T-helper 1 cell treated with Interleukin-12 subunit alpha and Interleukin-12 subunit beta and Interleukin-4 antibody, amounts not matched to agents 30 μg/mL and 1 μg/mL, for 36 hours (primary cell): Measurements from ENCODE around the gene LRP1B.

Experiments used
- H3K27ac Mint-ChIP-seq: one replicate; pipeline ENCODE4 v1.8.0; 2021; ENCODE audit warnings: mild to moderate bottlenecking, mixed read lengths
- H3K27me3 Mint-ChIP-seq: one replicate; pipeline ENCODE4 v1.8.0; 2021; ENCODE audit warnings: low read depth, mixed read lengths
- H3K36me3 Mint-ChIP-seq: one replicate; pipeline ENCODE4 v1.8.0; 2021; ENCODE audit warnings: low read depth, mixed read lengths
- H3K4me1 Mint-ChIP-seq: one replicate; pipeline ENCODE4 v1.8.0; 2021; ENCODE audit warnings: low read depth, mixed read lengths
- H3K4me3 Mint-ChIP-seq: one replicate; pipeline ENCODE4 v1.8.0; 2021; ENCODE audit warnings: mild to moderate bottlenecking, moderate library complexity, mixed read lengths
- H3K9me3 Mint-ChIP-seq: one replicate; pipeline ENCODE4 v1.8.0; 2021; ENCODE audit warnings: mixed read lengths

The LRP1B gene

DNA sequence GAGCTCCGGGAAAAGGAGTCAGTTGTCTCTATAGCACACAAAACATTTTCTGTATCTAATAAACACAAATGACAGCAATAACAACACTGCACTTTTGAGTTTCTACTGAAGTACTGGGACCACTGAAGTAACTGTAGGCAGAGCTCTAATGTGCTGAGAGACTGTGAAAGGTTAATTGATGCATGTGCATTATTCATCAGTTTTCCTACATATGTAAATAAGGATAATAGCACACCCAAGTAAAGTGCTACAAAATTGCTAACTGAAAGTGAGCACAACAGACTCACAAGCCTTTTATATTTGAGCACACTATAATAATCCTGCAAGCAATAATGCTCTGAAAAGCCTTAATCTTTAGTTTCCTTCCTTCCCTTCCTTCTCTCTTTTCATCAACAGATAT, 1051.6 kb downstream of the LRP1B start:
- peaks cover 5% of the 10 kb centered on the region for H3K9me3 Mint-ChIP-seq
- no peaks in the 10 kb centered on the region for H3K36me3 Mint-ChIP-seq
- no peaks in the 10 kb centered on the region for H3K27me3 Mint-ChIP-seq
- H3K27ac Mint-ChIP-seq = no peak overlapping the region
- no peaks in the 10 kb centered on the region for H3K4me1 Mint-ChIP-seq
- no peak overlapping the region for H3K4me3 Mint-ChIP-seq

- Mint-ChIP-seq H3K4me3 (no peak overlapping the region), H3K27ac (no peak overlapping the region), H3K36me3 (no peaks in the 10 kb centered on the region), H3K9me3 (peaks cover 5% of the 10 kb centered on the region), H3K27me3 (no peaks in the 10 kb centered on the region), H3K4me1 (no peaks in the 10 kb centered on the region)
Measured at GRCh38 chr2:141075753-141076152, 1055.1 kb downstream of the LRP1B start.

- Mint-ChIP-seq H3K36me3 (no peaks in the 10 kb centered on the region), H3K27me3 (no peaks in the 10 kb centered on the region), H3K4me1 (no peaks in the 10 kb centered on the region), H3K4me3 (no peak overlapping the region), H3K27ac (no peak overlapping the region), H3K9me3 (peaks cover 10% of the 10 kb centered on the region)
Measured at GRCh38 chr2:141068053-141068682, 1062.6 kb downstream of the LRP1B start.

GRCh38 chr2:141065042-141065441, 1065.8 kb downstream of the LRP1B start:
- Mint-ChIP-seq H3K4me3 (no peak overlapping the region), H3K4me1 (no peaks in the 10 kb centered on the region), H3K27me3 (no peaks in the 10 kb centered on the region)

GRCh38 chr2:141063406-141063805, 1067.4 kb downstream of the LRP1B start:
- no peaks in the 10 kb centered on the region for H3K36me3 Mint-ChIP-seq
- H3K9me3 Mint-ChIP-seq = peaks cover 10% of the 10 kb centered on the region
- no peaks in the 10 kb centered on the region for H3K4me1 Mint-ChIP-seq
- no peak overlapping the region for H3K27ac Mint-ChIP-seq
- no peak overlapping the region for H3K4me3 Mint-ChIP-seq
- no peaks in the 10 kb centered on the region for H3K27me3 Mint-ChIP-seq

More at GRCh38 chr2:141065042-141065441, 1065.8 kb downstream of the LRP1B start:
- Mint-ChIP-seq H3K9me3 (peaks cover 10% of the 10 kb centered on the region), H3K27ac (no peak overlapping the region), H3K36me3 (no peaks in the 10 kb centered on the region)

- H3K9me3 Mint-ChIP-seq = peaks cover 8% of the 10 kb centered on the region
- no peaks in the 10 kb centered on the region for H3K36me3 Mint-ChIP-seq
- H3K4me3 Mint-ChIP-seq = no peak overlapping the region
- no peaks in the 10 kb centered on the region for H3K4me1 Mint-ChIP-seq
- no peak overlapping the region for H3K27ac Mint-ChIP-seq
- no peaks in the 10 kb centered on the region for H3K27me3 Mint-ChIP-seq
Measured at GRCh38 chr2:141062443-141062842, 1068.4 kb downstream of the LRP1B start.

- no peak overlapping the region for H3K27ac Mint-ChIP-seq
- H3K4me1 Mint-ChIP-seq = no peaks in the 10 kb centered on the region
- no peaks in the 10 kb centered on the region for H3K36me3 Mint-ChIP-seq
- no peaks in the 10 kb centered on the region for H3K27me3 Mint-ChIP-seq
- H3K9me3 Mint-ChIP-seq = peaks cover 5% of the 10 kb centered on the region
- no peak overlapping the region for H3K4me3 Mint-ChIP-seq
Measured at GRCh38 chr2:141062031-141062430, 1068.8 kb downstream of the LRP1B start.

DNA sequence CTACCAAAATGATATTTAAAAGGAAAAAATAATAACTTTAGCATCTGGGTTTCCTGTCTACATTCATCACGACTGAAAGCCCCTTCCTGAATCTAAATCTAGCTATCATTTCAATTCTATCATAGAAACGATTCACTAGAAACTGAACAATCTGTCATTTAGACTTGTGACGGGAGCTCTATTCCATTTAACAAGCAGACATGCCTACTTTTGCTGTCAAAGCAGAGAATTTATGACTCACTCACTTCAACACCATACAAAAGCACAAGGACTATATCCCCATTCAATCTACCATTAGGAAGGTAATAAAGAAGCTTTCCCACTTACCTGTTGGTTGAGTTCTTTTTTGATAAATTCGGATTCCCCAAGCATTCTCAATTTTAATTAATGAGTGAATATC, 1072.3 kb downstream of the LRP1B start:
- no peaks in the 10 kb centered on the region for H3K9me3 Mint-ChIP-seq
- no peak overlapping the region for H3K4me3 Mint-ChIP-seq
- H3K27me3 Mint-ChIP-seq = no peaks in the 10 kb centered on the region
- no peaks in the 10 kb centered on the region for H3K4me1 Mint-ChIP-seq
- H3K36me3 Mint-ChIP-seq = no peaks in the 10 kb centered on the region
- H3K27ac Mint-ChIP-seq = no peak overlapping the region

DNA sequence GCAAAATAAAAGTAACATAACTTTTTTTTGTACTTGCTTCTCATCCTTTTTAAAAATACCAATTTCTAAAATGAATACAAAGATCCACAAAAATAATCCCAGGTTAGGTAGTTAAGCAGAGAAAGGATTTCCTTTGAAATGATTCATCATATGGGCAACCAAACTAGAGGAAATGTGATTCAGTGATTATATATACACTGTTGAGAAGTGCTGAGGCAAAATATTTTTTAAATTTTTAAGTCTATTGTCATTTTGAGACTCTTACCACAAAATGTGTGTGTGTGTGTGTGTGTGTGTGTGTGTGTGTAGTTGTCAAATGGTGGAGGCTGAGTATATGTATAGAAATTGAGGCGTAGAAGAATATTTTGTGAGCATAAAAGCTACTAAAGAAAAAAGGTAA, 1075.3 kb downstream of the LRP1B start:
- Mint-ChIP-seq H3K27me3 (no peaks in the 10 kb centered on the region), H3K4me3 (no peak overlapping the region), H3K9me3 (no peaks in the 10 kb centered on the region), H3K27ac (no peak overlapping the region), H3K36me3 (no peaks in the 10 kb centered on the region), H3K4me1 (no peaks in the 10 kb centered on the region)

DNA sequence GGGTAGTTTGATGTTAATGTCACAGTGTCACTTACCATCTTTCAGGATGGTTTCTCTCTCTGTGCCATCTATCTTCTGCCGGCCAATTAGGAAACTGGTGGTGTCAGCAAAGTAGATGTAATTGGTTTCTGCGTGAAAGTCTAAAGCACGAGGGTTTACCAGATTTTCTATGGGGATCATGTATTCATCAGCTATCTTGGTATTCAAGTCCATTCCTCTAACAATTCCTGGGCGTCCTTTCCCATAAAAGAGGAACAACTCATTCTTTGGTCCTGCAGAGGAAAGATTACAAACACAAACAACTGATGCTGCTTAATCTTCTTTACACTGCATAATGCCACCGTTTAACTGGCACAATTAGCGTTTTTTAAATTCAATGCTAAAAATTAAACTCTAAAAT, 1081.9 kb downstream of the LRP1B start:
- Mint-ChIP-seq H3K27me3 (no peaks in the 10 kb centered on the region), H3K9me3 (peaks cover 7% of the 10 kb centered on the region), H3K27ac (no peak overlapping the region), H3K36me3 (no peaks in the 10 kb centered on the region), H3K4me1 (no peaks in the 10 kb centered on the region), H3K4me3 (no peak overlapping the region)

DNA sequence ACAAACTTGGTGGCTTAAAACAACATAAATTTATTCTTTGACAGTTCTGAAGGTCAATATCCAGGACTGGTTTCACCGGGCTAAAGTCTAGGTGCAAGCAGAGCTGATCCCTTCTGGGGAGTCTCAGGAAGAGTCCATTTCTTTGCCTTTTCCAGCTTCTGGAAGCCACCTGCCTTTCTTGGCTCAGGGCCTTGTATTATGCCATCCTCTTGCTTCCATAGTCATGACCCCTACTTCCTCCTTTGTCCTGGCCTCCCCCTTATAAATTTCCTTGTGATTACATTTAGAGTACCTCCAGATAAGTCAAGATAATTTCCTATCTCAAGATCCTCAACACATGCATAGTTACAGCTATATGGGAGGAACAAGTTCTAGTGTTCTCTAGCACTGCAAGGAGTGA, 1089.5 kb downstream of the LRP1B start:
- Mint-ChIP-seq H3K27ac (no peak overlapping the region), H3K36me3 (no peaks in the 10 kb centered on the region), H3K9me3 (peaks cover 5% of the 10 kb centered on the region), H3K4me3 (no peak overlapping the region), H3K27me3 (no peaks in the 10 kb centered on the region), H3K4me1 (no peaks in the 10 kb centered on the region)

DNA sequence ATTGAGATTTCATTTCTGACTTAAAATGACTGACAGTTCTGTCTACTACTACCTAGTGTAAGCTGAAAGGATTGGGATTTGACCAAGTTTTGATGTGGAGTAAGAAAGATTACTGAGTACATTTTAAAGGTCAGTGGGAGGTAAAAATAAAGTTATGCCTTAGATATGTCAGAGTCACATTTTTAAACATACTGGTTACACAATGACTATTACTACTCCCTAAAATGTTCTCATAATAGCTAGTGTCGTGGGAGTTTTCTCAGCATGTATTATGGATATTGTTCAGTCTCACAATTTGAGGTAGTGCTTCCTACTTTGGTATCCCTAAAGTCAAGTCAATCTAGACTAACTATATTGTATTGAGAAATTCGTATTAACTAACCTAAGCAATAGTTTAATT, 1092.5 kb downstream of the LRP1B start:
- peaks cover 8% of the 10 kb centered on the region for H3K9me3 Mint-ChIP-seq
- no peaks in the 10 kb centered on the region for H3K27me3 Mint-ChIP-seq
- H3K27ac Mint-ChIP-seq = no peak overlapping the region
- no peak overlapping the region for H3K4me3 Mint-ChIP-seq
- H3K4me1 Mint-ChIP-seq = no peaks in the 10 kb centered on the region
- no peaks in the 10 kb centered on the region for H3K36me3 Mint-ChIP-seq

DNA sequence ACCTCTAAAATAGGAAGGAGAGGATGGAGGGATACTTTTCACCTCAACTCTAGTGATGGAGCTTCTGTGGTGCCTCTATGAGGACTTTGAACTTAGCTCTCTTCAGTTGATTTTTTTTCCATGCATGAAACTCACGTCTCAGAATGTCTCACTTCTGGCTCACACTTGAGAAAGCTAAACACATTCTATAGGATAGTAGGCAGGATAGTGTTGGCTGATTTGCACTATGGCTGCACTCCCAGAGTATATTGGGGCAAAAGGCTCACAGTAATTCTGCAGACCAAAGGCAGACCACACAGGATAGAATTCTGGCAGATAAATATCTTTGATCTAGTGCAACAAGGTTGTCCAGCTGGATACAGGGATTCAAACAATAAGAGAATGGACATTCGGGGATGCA, 1093.5 kb downstream of the LRP1B start:
- no peak overlapping the region for H3K4me3 Mint-ChIP-seq
- H3K9me3 Mint-ChIP-seq = peaks cover 5% of the 10 kb centered on the region
- H3K4me1 Mint-ChIP-seq = no peaks in the 10 kb centered on the region
- no peaks in the 10 kb centered on the region for H3K27me3 Mint-ChIP-seq
- no peak overlapping the region for H3K27ac Mint-ChIP-seq
- no peaks in the 10 kb centered on the region for H3K36me3 Mint-ChIP-seq

- Mint-ChIP-seq H3K36me3 (no peaks in the 10 kb centered on the region), H3K27ac (no peak overlapping the region), H3K4me3 (no peak overlapping the region), H3K4me1 (no peaks in the 10 kb centered on the region), H3K27me3 (no peaks in the 10 kb centered on the region), H3K9me3 (peaks cover 3% of the 10 kb centered on the region)
Measured at GRCh38 chr2:141035846-141036420, 1094.9 kb downstream of the LRP1B start.

GRCh38 chr2:141029428-141030078, 1101.3 kb downstream of the LRP1B start:
- H3K27me3 Mint-ChIP-seq = no peaks in the 10 kb centered on the region
- H3K9me3 Mint-ChIP-seq = peaks cover 3% of the 10 kb centered on the region
- H3K36me3 Mint-ChIP-seq = no peaks in the 10 kb centered on the region
- H3K27ac Mint-ChIP-seq = no peak overlapping the region
- no peaks in the 10 kb centered on the region for H3K4me1 Mint-ChIP-seq
- H3K4me3 Mint-ChIP-seq = no peak overlapping the region
